T-cell (primary cell): ENCODE results near the gene CEBPZ. TPM values are rescaled to one million over a fixed set of nuclear protein-coding genes. Genes with fewer than 3 reads are reported as not detected.

Source experiments
- ATAC-seq, 4 experiments: fragments of 200-7000 bp in 3 of 4; fragments of 150-1000 bp in 1 of 4; cut with Tn5 transposase; replicated peaks in 1 of 4; 1 replicate in 3 of 4; 2 replicates in 1 of 4; pipeline ENCODE4 v1.10.0; 2021; ENCODE audit warnings: moderate library complexity in 3 of 4, mild to moderate bottlenecking in 2 of 4, moderate number of reproducible peaks in 1 of 4
- CTCF ChIA-PET, 2 donors: fragments of 300-600 bp; sonication (Branson Sonifier 250); formaldehyde crosslinking; loops; one replicate each; lab custom pipeline; 2022; ENCODE audit warnings: antibody characterized with exemption in 2 of 2; lab: Charles Lee
- POLR2A ChIA-PET, 2 donors: fragments of 300-600 bp; sonication (Branson Sonifier 250); formaldehyde crosslinking; loops; one replicate each; lab custom pipeline; 2022; ENCODE audit warnings: antibody characterized with exemption in 2 of 2; lab: Charles Lee
- DNase-seq, 35 experiments: peaks; one replicate each; pipeline versions ENCODE4 v3.0.0 to v3.0.0-alpha.2; 2013 to 2023
- H3K27ac ChIP-seq: one replicate; pipeline ENCODE4 v1.5.1; 2013; ENCODE audit warnings: low read length
- H3K27me3 ChIP-seq, 2 experiments: replicated peaks in 1 of 2; 1 replicate in 1 of 2; 2 replicates in 1 of 2; pipeline versions ENCODE4 v1.6.1 to v1.7.0; 2013; ENCODE audit warnings: low read length in 1 of 2, mixed read lengths in 1 of 2; ENCODE audit not compliant: control insufficient read depth in 2 of 2, insufficient read depth in 2 of 2; ENCODE audit errors: extremely low read depth in 1 of 2
- H3K36me3 ChIP-seq, 2 donors: 1 replicate in 1 of 2; 2 replicates in 1 of 2; pipeline versions ENCODE4 v1.6.1 to v1.7.0; 2013; ENCODE audit warnings: low read length in 1 of 2; ENCODE audit not compliant: control insufficient read depth in 2 of 2, insufficient read depth in 1 of 2; ENCODE audit errors: extremely low read depth in 1 of 2
- H3K4me1 ChIP-seq, 2 experiments: 1 replicate in 1 of 2; 2 replicates in 1 of 2; pipeline versions ENCODE4 v1.6.1 to v1.7.0; 2013; ENCODE audit warnings: low read length in 2 of 2, mixed read lengths in 1 of 2; ENCODE audit not compliant: insufficient read depth in 2 of 2, control insufficient read depth in 1 of 2; ENCODE audit errors: extremely low read depth in 1 of 2
- H3K4me3 ChIP-seq, 2 donors: 1 replicate in 1 of 2; 2 replicates in 1 of 2; pipeline versions ENCODE4 v1.5.1 to v1.7.0; 2013; ENCODE audit warnings: mild to moderate bottlenecking in 2 of 2, low read length in 1 of 2, moderate library complexity in 1 of 2; ENCODE audit not compliant: control insufficient read depth in 1 of 2; ENCODE audit errors: extremely low read depth in 1 of 2
- H3K9me3 ChIP-seq: 2 replicates; pipeline ENCODE4 v1.7.0; 2013
- H3K27ac Mint-ChIP-seq, 2 donors: one replicate each; pipeline ENCODE4 v1.8.0; 2020 to 2021; ENCODE audit warnings: mild to moderate bottlenecking in 2 of 2, mixed read lengths in 2 of 2
- H3K27me3 Mint-ChIP-seq, 2 donors: one replicate each; pipeline ENCODE4 v1.8.0; 2021 to 2022; ENCODE audit warnings: mixed read lengths in 2 of 2
- H3K36me3 Mint-ChIP-seq: one replicate; pipeline ENCODE4 v1.8.0; 2021; ENCODE audit warnings: mixed read lengths
- H3K4me1 Mint-ChIP-seq, 3 donors: one replicate each; pipeline ENCODE4 v1.8.0; 2020 to 2022; ENCODE audit warnings: mixed read lengths in 3 of 3, mild to moderate bottlenecking in 1 of 3
- H3K4me3 Mint-ChIP-seq, 3 donors: one replicate each; pipeline ENCODE4 v1.8.0; 2020 to 2022; ENCODE audit warnings: mild to moderate bottlenecking in 3 of 3, mixed read lengths in 3 of 3, moderate library complexity in 3 of 3
- H3K9me3 Mint-ChIP-seq, 3 donors: one replicate each; pipeline ENCODE4 v1.8.0; 2020 to 2022; ENCODE audit warnings: mixed read lengths in 3 of 3
- WGBS: methylation state at CpG from one replicate; pipeline ENCODE4 v1.1.5; 2013; ENCODE audit warnings: missing lambda C conversion rate; ENCODE audit not compliant: insufficient coverage; 5-methylcytosine and 5-hydroxymethylcytosine counted together
- total RNA-seq, 35 experiments: library from RNA in 6 of 35; stranded (reverse) in 6 of 35; fragments of 120-200 nt in 1 of 35; gene quantifications; one replicate each; pipeline versions ENCODE4 v1.2.1 to v1.2.4 and lab custom pipeline; 2013 to 2026

The CEBPZ gene
- total RNA-seq, 5 donors from 2014 or later (not counting 1 experiment from before 2014, with no cell fraction given), result 50.6 to 61.5 (median 58.1) TPM

- H3K27ac ChIP-seq, result peak overlapping the region; percentile 41
- peaks cover 56% of the 10 kb centered on the region for H3K36me3 Mint-ChIP-seq
- H3K4me1 Mint-ChIP-seq, result peaks cover 21 to 31% (median 29%) of the 10 kb centered on the region in 3 donors
- ATAC-seq (peak; percentile 26 to 47 (median 32)), DNase-seq (peak in 1 of 35 experiments; percentile 5)
- peak overlapping the region in 2 of 3 donors; percentile 8 to 29 for H3K4me3 Mint-ChIP-seq
- no peak overlapping the region for H3K4me3 ChIP-seq
- H3K36me3 ChIP-seq, result peaks cover 0 to 77% of the 10 kb centered on the region in 2 donors
- no peaks in the 10 kb centered on the region for H3K9me3 ChIP-seq
- no peaks in the 10 kb centered on the region for H3K4me1 ChIP-seq
- no peaks in the 10 kb centered on the region for H3K27me3 ChIP-seq
- WGBS, result 44% methylated on average over 1 of the region's 4 CpGs
- CTCF ChIA-PET, result no interaction called here
- H3K9me3 Mint-ChIP-seq, result peaks cover 0 to 9% (median 0%) of the 10 kb centered on the region in 3 donors
- H3K27ac Mint-ChIP-seq, result peak overlapping the region; percentile 29 to 88
- no peaks in the 10 kb centered on the region for H3K27me3 Mint-ChIP-seq
- POLR2A ChIA-PET, result interaction anchor here in 1 of 2 donors (1.0 kb wide), 1 partner anchor 13 kb away, joined by 4 read pairs; the partner anchor contains the start of genes CEBPZ and NDUFAF7
These were observed 12.6 kb upstream of the CEBPZ start for GRCh38 chr2:37244017-37244416.

- no peaks in the 10 kb centered on the region for H3K4me1 ChIP-seq
- CTCF ChIA-PET, result no interaction called here
- peak overlapping the region; percentile 29 to 88 for H3K27ac Mint-ChIP-seq
- POLR2A ChIA-PET, result interaction anchor here in 1 of 2 donors (0.6 to 1.0 kb wide), 2 partner anchors 12 to 79 kb away, joined by 3 to 4 read pairs; partner anchors contain the start of genes CEBPZ and NDUFAF7
- ATAC-seq, result peak; percentile 43 to 89 (median 48)
- H3K4me3 Mint-ChIP-seq, result peak overlapping the region; percentile 5 to 9 (median 8)
- H3K27me3 ChIP-seq, result no peaks in the 10 kb centered on the region
- H3K36me3 Mint-ChIP-seq, result peaks cover 60% of the 10 kb centered on the region
- DNase-seq, result peak in 1 of 35 experiments; percentile 40
- peaks cover 21 to 31% (median 29%) of the 10 kb centered on the region in 3 donors for H3K4me1 Mint-ChIP-seq
- WGBS, result no CpG with 5 or more reads among the region's 4 CpGs
- no peak overlapping the region for H3K4me3 ChIP-seq
- H3K9me3 Mint-ChIP-seq, result peaks cover 0 to 9% (median 0%) of the 10 kb centered on the region in 3 donors
- no peaks in the 10 kb centered on the region for H3K27me3 Mint-ChIP-seq
- peaks cover 0 to 74% of the 10 kb centered on the region in 2 donors for H3K36me3 ChIP-seq
- no peaks in the 10 kb centered on the region for H3K9me3 ChIP-seq
- H3K27ac ChIP-seq, result peak overlapping the region; percentile 41
These were observed 12.0 kb upstream of the CEBPZ start for GRCh38 chr2:37243435-37243834.

- no peaks in the 10 kb centered on the region for H3K9me3 ChIP-seq
- H3K27me3 ChIP-seq, result no peaks in the 10 kb centered on the region
- H3K27ac ChIP-seq, result peak overlapping the region; percentile 89
- Mint-ChIP-seq H3K27me3 (no peaks in the 10 kb centered on the region), H3K36me3 (peaks cover 29% of the 10 kb centered on the region), H3K27ac (no peak overlapping the region), H3K4me1 (peaks cover 27 to 40% (median 32%) of the 10 kb centered on the region in 3 donors), H3K9me3 (no peaks in the 10 kb centered on the region), H3K4me3 (no peak overlapping the region)
- H3K4me3 ChIP-seq, result peak overlapping the region; percentile 76 to 93
- H3K36me3 ChIP-seq, result peaks cover 0 to 15% of the 10 kb centered on the region in 2 donors
- WGBS, result 38% methylated on average over 13 of the region's 18 CpGs
- ATAC-seq (peak in 1 of 4 experiments; percentile 3), DNase-seq (peak in 4 of 35 experiments; percentile 1 to 10 (median 3))
- peaks cover 23 to 27% of the 10 kb centered on the region in 2 experiments for H3K4me1 ChIP-seq
- CTCF ChIA-PET, result interaction anchor here in 1 of 2 donors (0.6 kb wide), 1 partner anchor 101 kb away, joined by 3 read pairs; no protein-coding TSS in a partner anchor
- POLR2A ChIA-PET, result interaction anchor here (0.6 to 1.8 kb wide), 9 partner anchors 9 to 1519 kb away, joined by 3 to 12 read pairs (median 3); partner anchors contain the start of genes CEBPZOS (in 1 of the 2) and SRSF7 (in 1 of the 2)
These were observed 936 bp upstream of the CEBPZ start for GRCh38 chr2:37232131-37232933.

GRCh38 chr2:37230581-37230980 lies 815 bp downstream of the CEBPZ start:
- DNase-seq (peak in 1 of 35 experiments; percentile 14), ATAC-seq (no peak)
- peaks cover 0 to 23% of the 10 kb centered on the region in 2 donors for H3K36me3 ChIP-seq
- Mint-ChIP-seq H3K4me3 (no peak overlapping the region), H3K4me1 (peaks cover 41 to 53% (median 46%) of the 10 kb centered on the region in 3 donors), H3K9me3 (no peaks in the 10 kb centered on the region), H3K27me3 (no peaks in the 10 kb centered on the region), H3K36me3 (peaks cover 32% of the 10 kb centered on the region), H3K27ac (no peak overlapping the region)
- H3K9me3 ChIP-seq, result no peaks in the 10 kb centered on the region
- H3K27me3 ChIP-seq, result no peaks in the 10 kb centered on the region
- ChIA-PET CTCF (no interaction called here), POLR2A (no interaction called here)
- H3K27ac ChIP-seq, result peak overlapping the region; percentile 89
- H3K4me3 ChIP-seq, result peak overlapping the region; percentile 76 to 93
- peaks cover 23 to 27% of the 10 kb centered on the region in 2 experiments for H3K4me1 ChIP-seq
- WGBS, result 0% methylated on average over 1 of the region's 8 CpGs

GRCh38 chr2:37228788-37229187 lies 2.6 kb downstream of the CEBPZ start:
- Mint-ChIP-seq H3K36me3 (peaks cover 27% of the 10 kb centered on the region), H3K27ac (no peak overlapping the region), H3K4me3 (no peak overlapping the region), H3K9me3 (no peaks in the 10 kb centered on the region), H3K4me1 (peaks cover 43 to 55% (median 48%) of the 10 kb centered on the region in 3 donors), H3K27me3 (no peaks in the 10 kb centered on the region)
- no peak overlapping the region for H3K27ac ChIP-seq
- H3K36me3 ChIP-seq, result peaks cover 0 to 27% of the 10 kb centered on the region in 2 donors
- ChIA-PET CTCF (no interaction called here), POLR2A (interaction anchor here in 1 of 2 donors (0.7 kb wide), 1 partner anchor 32 kb away, joined by 3 read pairs; no protein-coding TSS in a partner anchor)
- no peak for DNase-seq
- no peaks in the 10 kb centered on the region for H3K9me3 ChIP-seq
- H3K4me3 ChIP-seq, result no peak overlapping the region
- WGBS, result no CpG with 5 or more reads among the region's 3 CpGs
- no peaks in the 10 kb centered on the region for H3K27me3 ChIP-seq
- peaks cover 24 to 27% of the 10 kb centered on the region in 2 experiments for H3K4me1 ChIP-seq
- ATAC-seq, result no peak

GRCh38 chr2:37226863-37227262 lies 4.5 kb downstream of the CEBPZ start:
- Mint-ChIP-seq H3K36me3 (peaks cover 40% of the 10 kb centered on the region), H3K4me1 (peaks cover 56 to 67% (median 62%) of the 10 kb centered on the region in 3 donors), H3K27me3 (no peaks in the 10 kb centered on the region), H3K4me3 (peak overlapping the region in 1 of 3 donors; percentile 46), H3K27ac (no peak overlapping the region), H3K9me3 (no peaks in the 10 kb centered on the region)
- ChIA-PET CTCF (interaction anchor here in 1 of 2 donors (0.9 kb wide), 1 partner anchor 12 kb away, joined by 3 read pairs; no protein-coding TSS in a partner anchor), POLR2A (no interaction called here)
- H3K4me1 ChIP-seq, result peaks cover 13 to 17% of the 10 kb centered on the region in 2 experiments
- H3K36me3 ChIP-seq, result peaks cover 0 to 45% of the 10 kb centered on the region in 2 donors
- ATAC-seq (no peak), DNase-seq (no peak)
- no CpG with 5 or more reads among the region's 4 CpGs for WGBS
- H3K27ac ChIP-seq, result no peak overlapping the region
- H3K9me3 ChIP-seq, result no peaks in the 10 kb centered on the region
- no peaks in the 10 kb centered on the region for H3K27me3 ChIP-seq
- no peak overlapping the region for H3K4me3 ChIP-seq
